Activated CD4-positive, alpha-beta T cell treated with anti-CD3 and anti-CD28 coated beads, Interleukin-2, amount 50 U/mL, for 1 hour (primary cell): Measurements from ENCODE around the gene SPEF1.
A peak's percentile ranks its signal among the peaks of the same experiment; 100 is the strongest.

ENCODE experiments used
- DNase-seq: peaks from one replicate; pipeline ENCODE4 v3.0.0-alpha.2; 2020

SPEF1 gene

DNA sequence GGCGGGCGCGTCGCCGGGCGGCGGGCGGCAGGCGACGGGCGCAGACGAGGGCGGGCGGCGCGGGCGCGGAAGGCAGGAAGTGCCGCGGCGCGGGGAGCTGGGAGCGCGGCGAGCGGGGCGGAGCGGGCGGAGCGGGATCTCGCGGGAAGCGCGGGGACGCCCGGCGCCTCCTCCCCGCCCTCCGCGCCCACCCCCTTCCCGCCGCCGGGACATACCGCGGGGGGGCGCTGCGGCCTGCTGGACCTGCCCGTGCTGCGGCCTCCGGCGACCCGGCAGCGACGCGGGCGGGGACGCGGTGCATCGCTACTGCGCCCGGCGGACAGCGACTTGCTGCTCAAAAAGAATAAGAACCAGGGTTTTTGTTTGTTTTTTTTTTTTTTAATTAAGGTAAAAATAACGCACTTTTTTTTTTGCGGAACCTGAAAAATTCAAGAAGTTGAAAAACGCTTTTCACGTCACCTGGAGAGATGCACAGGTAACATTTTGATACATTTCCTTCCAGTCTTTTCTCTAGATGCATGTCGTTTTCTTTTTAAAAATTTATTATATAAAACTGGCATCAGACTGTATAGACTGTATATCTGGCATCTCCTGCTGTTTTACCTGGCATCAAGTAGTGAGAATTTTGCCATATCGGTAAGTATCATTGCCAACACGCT lies 5.5 kb upstream of the SPEF1 start, which contains the start of gene CENPB:
Gene CENPB, minus strand, starts transcription at position 76 of the 659 bp plus-strand sequence. CDS start 257 bp downstream, outside the sequence.
- DNase-seq: peak; percentile 89

DNA sequence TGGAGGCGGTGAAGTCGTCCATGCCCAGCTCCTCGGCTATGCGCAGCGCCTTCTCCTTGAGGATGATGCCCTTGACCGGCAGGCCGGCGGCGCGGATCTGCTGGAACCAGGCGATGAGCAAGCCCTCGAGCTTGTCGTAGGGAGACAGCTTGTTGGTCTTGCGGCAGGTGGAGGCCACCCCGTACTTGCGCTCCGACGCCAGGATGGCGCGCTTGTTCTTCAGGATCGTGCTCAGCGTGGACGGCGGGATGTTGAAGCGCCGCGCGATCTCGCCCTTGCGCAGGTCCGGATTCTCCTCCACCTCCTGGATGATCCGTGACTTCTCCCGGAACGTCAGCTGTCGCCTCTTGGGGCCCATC lies 4.9 kb upstream of the SPEF1 start:
- DNase-seq: peak; percentile 39

DNA sequence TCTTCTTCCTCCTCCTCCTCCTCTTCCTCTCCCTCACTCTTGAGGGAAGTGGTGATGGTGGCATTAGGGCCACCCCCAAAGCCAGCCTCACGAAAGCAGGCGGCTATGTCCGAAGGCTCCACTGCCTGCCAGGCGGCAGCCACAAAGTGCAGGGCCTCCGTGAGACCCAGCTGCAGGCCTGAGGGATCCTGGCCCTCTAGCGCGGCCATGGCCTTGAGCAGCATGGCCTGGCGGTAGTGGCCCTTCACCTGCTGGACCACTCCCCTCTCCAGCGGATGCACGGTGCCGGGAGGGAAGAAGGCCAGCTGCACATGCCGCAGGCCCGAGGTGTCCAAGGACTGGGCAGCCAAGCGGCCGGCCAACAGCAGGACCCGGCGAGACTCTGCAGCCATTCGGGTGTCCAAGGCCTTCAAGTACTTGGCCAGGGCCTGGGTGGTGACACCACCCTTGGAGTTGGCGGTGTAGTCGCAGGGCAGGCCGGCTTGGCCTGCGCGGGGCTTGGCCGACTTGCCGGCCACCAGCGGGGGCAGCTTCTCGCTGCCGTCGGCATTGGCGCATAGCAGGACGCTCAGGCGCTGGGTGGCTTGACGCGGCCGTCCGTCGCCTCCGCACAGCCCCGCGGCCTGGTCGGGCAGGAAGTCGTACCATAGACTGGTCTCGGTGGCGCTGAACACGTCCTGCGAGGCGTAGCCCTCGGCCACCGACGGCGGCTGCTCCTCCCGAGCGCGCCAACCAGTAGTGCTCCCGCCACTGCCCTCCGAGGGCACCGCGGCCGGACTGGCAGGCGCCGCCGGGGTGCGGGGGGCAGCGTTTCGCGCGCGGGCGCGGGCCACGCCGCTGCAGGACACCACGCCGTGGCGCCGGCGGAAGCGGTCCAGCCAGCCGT lies 4.2 kb upstream of the SPEF1 start:
- DNase-seq: no peak

DNA sequence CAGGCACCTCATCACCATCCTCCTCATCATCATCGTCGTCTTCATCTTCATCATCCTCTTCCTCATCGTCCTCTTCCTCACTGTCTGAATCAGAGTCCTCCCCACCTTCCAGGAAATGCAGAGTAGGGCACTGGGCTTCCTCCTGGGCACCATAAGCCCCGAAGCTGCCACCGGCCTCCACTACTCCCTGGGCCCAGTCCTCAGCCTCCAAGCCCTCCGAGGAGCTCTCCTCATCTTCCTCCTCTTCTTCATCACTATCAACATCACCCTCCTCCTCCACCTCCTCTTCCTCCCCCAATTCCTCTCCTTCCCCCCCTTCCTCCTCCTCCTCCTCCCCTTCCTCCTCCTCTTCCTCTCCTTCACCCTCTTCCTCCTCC lies 3.6 kb upstream of the SPEF1 start:
- no peak for DNase-seq

DNA sequence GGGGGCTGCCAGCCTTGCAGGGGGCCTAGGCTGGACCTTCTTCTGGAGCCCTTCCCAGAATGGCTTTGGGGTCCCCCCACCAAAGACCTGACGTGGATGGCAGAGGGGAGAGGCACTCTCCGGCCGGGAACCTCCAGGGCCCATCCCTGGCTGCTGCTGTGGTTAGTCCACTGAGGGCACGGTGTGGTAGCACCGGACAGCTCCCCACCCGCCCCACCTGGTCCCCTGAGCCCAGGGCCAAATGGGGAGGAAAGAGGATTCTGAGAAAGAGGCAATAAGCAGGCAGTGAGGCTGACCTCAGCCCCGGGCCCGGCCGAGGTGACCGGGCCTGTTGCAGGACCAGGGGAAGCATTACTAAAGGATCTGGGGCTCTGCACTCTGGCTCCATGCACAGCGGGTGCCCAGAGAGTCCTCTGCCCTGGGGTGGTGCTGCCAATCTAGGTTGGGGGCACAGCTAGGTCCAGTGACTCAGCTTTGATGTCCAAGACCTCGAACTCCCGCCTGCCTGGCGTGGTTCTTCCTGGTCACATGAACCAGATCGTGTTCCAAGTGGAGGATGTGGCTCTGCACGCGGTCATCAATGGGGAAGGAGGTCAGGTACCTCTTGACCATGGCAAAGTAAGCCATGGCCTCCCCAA lies 3.1 kb upstream of the SPEF1 start:
- no peak for DNase-seq

DNA sequence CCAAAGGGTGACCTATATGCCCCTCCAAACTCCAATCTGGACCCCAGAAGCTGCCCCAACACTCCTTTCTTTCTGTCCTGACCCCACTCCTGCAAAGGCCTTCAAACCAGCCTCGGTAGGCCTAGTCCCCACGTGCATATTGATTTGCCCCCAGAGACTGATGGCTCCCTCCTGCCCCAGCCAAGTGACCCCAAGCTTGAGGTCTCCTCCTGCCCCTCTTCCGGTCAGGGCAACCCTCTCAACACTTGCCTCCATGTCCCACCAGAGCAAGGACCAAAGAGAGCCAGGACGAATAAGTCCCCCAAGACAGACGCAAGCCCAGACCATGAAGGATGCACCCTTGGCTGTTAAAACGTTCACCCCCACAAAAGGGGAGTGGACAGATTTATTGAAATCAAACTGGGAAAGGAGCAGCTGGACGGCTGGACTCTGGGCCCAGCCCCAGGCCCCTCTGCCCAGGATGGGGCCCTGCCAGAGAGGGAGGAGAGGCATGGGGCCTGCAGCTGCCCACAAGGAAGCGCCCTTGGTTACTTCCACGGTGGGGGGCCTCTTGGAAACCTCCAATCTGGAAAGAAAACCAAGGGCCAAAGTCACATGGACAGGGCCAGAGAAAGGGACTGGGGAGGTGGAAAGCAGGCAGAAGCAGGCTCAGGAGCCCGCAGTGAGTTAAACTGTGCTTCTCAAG lies 2.4 kb upstream of the SPEF1 start:
- DNase-seq: no peak

DNA sequence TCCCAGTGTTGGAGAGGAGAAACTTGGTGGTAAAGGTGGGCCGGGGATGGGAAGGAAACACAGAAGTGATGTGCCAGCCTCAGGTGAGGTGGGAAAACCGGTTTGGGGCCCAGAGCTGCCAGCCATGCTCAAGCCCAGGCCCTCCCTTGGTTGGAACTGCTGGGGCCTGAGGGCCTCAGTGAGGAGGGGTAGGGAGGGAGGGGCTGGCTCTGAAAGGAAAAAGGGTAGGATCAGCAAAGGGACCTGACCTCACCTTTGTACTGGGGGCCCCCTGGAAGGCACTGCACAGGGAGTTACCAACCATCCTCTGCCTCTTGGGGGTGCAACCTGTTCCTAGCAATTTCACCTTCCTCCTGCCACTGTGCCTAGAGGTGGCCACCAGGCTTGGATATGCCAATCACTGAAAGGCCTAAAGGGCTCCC lies 1.8 kb upstream of the SPEF1 start:
- no peak for DNase-seq

DNA sequence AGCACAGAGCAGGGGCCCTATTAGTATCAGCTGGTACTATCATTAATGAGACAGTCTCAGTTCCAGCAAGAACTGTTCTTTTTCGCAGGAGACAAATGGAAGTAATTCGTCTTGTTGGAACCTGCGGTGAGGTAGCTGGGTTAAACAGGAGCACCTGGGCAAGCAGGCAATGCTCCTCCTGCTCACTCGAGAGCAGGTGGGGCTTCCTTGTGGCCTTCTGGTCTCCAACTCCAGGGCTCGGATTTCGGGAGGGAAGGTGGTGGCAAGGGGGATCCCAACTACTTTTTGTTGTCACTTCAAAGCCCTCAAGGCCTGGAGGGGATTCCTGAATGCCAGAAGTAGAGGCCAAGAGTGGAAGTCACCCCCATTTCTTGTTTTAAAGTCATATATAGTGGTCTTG lies 1.3 kb upstream of the SPEF1 start:
- no peak for DNase-seq

DNA sequence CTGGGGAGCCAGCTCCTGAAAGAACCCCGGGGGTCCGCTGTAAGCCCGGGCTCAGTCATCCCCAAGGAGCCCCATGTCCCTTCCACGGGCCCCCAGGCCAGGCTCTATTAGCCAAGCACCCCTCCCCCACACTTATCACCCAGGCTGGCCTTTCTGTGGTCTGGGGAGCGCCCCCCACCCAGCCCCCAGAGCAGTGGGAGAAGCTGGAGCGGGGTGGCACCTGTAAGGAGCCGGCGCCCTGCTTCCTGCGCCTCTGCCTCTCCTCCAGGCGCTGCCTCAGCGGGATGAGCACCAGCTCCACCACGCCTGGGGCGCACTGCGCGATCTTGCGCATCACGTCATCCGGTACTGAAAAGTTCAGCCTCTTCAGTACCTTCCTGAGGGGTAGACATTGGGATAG lies 2.3 kb downstream of the SPEF1 start:
- no peak for DNase-seq

DNA sequence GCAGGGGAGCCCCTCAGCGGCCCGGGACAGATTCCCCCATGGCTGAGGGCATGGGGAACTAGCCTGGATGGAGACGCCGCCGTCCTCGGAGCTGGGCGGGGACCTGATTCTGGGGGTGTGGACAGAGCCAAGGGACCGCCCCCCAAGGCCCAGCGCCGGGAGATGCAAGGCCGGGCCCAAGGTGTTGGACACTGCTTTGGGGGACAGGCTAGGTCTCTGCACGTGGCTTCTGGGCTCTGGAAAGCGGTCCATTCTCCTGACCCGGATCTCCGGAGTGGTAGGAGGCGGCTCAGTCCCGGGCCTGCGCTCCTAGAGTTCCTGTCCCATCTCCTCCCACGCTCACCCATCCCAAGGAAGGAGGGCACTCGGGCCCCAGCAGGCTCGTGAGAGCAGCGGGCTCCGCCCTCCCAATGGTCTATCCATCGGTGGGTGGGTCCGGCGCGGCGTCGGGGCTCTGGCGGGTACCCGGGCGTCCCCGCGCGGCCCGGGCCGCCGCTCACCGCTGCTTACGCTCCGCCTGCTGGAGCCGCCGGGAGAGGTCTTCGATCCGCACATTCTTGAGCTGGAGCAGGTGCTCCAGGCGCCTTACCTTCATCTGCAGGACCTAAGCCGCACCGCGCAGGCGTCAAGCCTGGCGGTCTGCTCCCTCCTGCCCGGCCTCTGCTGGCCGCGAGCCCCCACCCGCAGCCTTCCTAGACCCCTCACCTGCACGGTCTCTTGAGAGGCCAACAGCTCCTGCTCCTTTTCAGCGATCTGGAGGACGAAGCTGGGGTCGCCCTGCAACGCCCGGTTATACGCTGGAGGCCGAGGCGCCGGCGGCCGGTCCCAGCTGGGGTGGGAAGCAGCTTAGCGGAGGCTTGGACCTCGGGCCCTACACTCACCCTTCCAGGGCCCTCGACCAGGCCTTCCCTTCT lies 3.3 kb downstream of the SPEF1 start:
- DNase-seq: peak; percentile 28

DNA sequence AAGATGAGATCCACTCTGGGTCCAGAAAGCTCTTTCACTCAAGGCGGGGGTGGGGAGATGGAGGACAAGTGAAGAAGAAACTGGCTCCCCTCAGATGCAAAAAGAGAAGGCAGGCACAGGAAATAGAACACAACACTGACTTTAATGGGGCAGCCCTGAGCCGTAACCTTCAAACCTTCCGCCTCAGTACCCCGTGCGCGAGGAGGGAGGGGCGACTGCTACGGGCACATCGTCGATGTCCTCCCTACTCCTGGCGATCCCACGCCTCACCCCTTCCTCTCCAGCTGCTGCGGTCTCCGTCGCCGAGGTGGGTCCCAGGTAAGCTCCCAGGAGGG lies 3.9 kb downstream of the SPEF1 start:
- no peak for DNase-seq

DNA sequence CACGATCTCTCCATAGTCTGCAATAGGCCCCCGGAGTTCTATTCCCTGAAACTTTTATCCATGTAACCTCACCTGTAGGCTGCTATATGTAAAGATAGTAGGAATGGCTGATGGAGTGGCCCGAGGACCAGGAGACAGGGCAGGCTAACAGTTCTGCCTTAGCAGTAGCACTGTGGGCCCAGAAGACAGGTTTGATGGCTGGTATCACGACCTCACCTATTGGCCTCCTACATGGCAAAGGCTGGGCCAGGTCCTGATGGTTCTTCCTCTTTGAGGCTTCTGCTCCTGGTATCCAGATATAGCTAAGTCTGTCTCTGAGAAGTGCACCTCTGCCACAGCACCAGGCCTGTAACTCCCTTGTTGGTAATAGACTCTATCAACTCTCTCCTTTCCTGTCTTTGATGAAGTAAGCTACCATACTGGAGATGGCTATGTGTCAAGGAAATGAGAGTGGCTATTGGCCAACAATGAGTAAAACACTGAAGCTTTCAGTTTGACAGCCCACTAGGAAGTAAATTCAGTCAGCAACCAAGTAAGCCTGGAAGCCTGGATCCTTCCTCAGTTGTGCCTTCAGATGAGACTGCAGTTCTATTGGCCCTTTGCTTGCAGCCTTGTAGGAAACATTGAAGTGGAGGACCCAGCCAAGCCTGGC lies 5.7 kb downstream of the SPEF1 start:
- DNase-seq: no peak

DNA sequence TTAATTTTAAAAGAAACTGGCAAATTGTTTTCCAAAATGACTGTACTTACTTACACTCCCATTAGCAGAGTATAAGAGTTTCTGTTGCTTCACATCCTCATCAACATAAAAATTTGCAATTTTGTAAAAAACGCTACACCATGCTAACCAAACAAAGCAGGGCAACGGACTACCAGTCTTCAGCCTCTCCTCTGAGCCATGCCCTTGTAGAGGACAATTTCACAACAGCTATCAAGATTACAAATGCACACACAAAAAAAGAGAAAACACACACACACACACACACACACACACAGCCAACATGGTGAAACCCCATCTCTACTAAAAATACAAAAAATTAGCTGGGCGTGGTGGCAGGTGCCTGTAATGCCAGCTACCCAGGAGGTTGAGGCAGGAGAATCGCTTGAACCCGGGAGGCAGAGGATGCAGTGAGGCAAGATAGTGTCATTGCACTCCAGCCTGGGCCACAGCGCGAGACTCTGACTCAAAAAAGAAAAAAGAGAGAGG lies 9.6 kb downstream of the SPEF1 start:
- no peak for DNase-seq

DNA sequence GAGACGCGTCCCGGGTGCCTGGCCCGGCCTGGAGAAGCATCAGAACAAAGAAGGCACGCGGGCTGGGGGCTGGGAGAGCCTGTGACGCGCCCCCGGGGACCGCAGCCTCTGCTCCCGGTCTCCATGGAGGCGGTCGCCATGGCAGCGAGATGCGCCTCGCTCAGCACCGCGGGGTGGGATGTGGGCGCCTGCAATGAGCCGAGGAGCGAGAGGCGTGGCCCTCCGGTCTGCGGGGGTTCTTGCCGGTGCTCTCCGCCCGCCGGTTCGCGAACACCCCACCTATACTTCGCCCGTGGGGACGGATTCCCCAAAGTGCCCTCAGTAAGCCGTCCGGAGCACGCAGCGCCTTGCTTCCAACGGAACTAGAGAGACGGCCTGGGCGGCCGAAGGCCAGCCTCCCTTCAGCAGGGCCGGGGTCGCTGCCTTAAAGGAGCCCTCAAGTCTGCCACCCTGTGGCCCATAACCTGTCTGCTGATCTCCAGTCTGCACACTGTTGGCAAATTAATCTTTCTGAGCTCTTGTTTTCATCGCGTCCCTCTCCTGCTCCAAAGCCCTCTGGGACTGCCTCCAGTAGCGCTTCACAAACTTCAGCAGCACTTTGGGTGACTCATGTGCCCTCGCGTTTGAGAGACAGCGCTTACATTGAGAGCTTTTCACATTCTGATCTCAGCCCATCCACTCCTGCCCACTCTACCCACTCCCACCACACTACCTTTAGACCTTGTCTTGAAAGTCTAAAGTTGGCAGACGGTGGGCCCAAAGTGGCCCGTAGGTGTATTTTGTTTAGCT lies 12.7 kb downstream of the SPEF1 start:
- DNase-seq: peak; percentile 80

DNA sequence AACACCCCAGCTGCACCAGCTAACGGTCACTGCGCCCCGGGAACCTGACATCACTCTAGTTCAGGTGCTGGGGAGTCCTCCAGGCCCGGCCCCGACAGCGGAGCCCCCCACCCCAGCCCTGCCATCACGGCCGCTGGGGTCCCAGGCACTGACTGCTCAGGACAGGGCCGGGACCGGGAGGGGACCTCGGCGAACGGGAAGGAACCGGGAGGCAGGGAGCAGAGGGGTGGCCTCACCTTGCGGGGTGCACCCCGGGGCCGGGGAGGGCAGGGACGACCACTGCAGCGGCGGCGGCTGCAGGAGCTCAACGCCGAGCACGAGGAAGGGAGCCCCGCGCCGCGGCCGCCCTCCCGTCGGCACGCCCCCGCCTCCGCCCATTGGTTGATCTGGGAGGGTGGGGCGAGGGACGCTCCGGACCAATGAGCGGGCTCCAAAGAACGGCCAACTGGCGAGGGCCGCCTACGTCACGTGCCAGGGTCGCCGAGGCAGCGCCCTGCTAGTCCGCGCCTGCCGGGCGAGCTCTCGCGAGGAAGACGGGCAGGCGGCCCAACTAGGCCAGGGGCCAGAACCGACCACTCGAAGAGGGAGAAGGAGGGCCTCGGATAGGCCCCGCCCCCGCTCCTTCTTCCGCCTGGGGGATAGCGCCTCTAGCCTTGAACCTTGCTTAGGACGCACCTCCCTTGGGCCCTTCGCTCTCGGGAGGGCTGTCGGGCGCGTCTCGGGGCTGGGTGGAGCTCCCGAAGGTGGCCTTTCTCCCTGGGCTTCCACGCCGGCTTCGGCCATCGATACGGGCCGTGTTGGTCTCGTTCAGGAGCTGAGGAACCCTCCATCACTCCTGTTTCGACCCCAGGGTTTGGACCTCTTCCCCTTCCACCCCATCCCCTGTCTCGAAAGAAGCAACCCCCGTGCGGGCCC lies 13.6 kb downstream of the SPEF1 start, which contains the start of gene ADISSP:
Gene ADISSP, minus strand, starts transcription at position 327 of the 915 bp plus-strand sequence. CDS start 7,653 bp downstream, outside the sequence.
- peak; percentile 95 for DNase-seq

DNA sequence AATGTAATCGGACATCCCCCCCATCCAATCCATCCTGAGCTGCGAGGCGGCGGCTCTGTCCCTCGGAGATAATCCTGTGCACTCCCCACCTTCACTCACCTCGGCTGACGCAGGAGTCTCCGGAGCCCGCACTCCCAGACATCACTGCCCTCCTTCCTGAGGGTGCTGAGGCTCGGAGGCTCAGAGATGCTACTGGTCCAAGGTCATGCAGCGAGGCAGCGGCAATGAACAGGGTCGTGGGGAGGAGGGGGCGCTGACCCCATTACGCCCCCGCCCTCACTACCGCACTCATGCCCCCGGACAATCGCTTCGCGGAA lies 14.2 kb downstream of the SPEF1 start:
- DNase-seq: no peak

DNA sequence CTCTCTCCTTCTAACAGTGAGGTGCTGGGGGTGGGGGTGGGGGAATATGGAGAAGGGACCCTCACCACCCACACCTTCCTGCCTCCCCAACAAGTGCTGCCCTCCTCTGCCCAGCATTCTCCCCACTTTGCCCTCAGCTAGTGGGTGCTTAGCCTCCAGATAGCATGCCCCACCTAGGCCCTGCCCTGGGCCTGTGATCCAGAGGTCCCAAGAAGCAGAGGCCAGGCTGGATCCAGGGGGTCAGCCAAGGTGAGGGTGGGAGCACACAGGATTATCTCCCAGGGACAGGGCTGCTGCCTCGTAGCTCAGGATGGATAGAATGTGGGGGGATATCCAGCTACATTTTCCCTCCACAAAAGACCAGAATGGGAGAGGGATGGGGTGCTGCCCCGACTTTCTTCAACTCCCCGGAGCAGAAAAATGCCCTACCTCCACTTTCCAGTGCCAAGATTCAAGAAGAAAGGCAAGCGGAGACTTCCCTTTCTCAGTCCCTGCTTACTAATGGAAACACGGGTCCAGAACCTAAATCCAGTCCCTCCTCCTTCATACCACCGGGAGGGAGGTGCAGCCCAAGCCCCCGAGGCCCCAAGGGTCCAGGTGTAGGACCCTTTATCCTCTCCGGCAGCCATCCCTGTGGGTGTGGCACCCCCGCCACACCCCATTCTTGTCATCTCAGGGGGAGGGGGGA lies 14.7 kb downstream of the SPEF1 start:
- DNase-seq: no peak

DNA sequence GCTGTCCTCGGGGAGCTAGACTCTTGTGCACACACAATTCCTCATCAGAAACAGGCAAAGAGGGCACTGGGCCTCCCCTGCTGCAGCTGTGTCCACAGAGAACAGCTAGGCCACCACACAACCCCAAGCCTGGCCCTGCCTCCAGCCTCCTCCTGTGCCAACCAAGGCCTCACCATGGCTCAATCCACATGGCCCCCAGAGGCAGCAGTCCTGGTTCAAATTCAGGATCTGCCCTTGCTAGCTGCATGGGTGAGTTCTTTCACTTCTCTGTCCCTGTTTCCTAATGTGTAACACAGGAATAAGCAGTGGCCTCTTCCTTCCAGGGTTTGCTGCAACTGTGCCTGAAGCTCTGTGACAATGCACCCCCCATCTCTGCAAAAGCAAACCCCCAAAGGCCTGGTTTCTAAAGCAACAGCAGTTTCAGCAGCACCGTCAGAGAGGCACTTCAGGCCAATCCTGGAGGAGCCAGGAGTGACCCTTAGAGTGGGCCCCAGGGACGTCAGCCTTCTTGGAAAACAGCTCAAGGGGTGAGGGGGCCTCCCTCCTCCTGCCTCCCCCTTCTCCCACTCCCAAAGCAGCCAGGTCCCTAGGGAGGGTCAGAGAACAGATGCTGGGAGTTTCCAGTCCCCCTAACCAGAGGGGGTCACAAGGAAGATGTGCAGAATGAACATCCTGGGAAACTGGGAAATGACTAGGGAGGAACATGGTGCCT lies 15.9 kb downstream of the SPEF1 start:
- no peak for DNase-seq
